Mucosa of stomach (tissue), 1 donor: ENCODE results near the gene FAT1.

Experiments
- H3K27me3 ChIP-seq: one replicate; pipeline ENCODE4 v1.7.0; 2013; ENCODE audit warnings: mild to moderate bottlenecking, low read length; ENCODE audit not compliant: control insufficient read depth, insufficient read depth
- H3K36me3 ChIP-seq: one replicate; pipeline ENCODE4 v1.7.0; 2013; ENCODE audit warnings: low read length; ENCODE audit not compliant: control insufficient read depth, insufficient read depth
- H3K4me1 ChIP-seq: one replicate; pipeline ENCODE4 v1.7.0; 2013; ENCODE audit warnings: mild to moderate bottlenecking, low read length; ENCODE audit not compliant: control insufficient read depth, insufficient read depth
- H3K4me3 ChIP-seq: one replicate; pipeline ENCODE4 v1.7.0; 2013; ENCODE audit warnings: low read length
- H3K9ac ChIP-seq: one replicate; pipeline ENCODE4 v1.7.0; 2013; ENCODE audit warnings: mild to moderate bottlenecking, low read length, moderate library complexity
- H3K9me3 ChIP-seq: one replicate; pipeline ENCODE4 v1.7.0; 2013; ENCODE audit warnings: mild to moderate bottlenecking, low read length, moderate library complexity; ENCODE audit not compliant: control insufficient read depth
- donor health status: Pancreatic carcinoma.

Gene FAT1

DNA sequence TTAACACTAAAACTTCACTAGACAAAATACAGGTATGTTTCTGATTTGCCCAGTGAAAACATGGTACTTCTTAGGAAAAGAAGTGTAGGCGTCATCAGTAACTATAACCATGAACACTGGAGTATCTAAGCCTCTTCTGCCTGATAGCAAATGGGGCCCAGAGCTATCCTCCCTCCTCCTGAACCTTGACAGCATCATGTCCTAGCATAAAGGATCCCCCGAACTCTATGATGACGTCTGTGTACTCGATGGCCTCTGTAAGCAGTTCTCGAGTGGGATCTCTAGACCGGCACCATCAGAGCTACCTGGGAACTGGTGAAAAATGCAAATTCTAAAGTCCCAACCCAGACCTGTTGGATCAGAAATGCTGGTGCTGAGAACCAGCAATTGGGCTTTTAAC, 132.0 kb downstream of the FAT1 start:
- Histone ChIP-seq H3K9me3 (no peaks in the 10 kb centered on the region), H3K36me3 (peaks cover 9% of the 10 kb centered on the region), H3K9ac (no peak overlapping the region), H3K4me1 (peaks cover 4% of the 10 kb centered on the region), H3K4me3 (no peak overlapping the region), H3K27me3 (no peaks in the 10 kb centered on the region)

GRCh38 chr4:186588503-186588902, 135.2 kb downstream of the FAT1 start:
- Histone ChIP-seq H3K4me3 (no peak overlapping the region), H3K27me3 (no peaks in the 10 kb centered on the region), H3K9ac (no peak overlapping the region), H3K4me1 (peaks cover 2% of the 10 kb centered on the region), H3K36me3 (peaks cover 5% of the 10 kb centered on the region), H3K9me3 (no peaks in the 10 kb centered on the region)

DNA sequence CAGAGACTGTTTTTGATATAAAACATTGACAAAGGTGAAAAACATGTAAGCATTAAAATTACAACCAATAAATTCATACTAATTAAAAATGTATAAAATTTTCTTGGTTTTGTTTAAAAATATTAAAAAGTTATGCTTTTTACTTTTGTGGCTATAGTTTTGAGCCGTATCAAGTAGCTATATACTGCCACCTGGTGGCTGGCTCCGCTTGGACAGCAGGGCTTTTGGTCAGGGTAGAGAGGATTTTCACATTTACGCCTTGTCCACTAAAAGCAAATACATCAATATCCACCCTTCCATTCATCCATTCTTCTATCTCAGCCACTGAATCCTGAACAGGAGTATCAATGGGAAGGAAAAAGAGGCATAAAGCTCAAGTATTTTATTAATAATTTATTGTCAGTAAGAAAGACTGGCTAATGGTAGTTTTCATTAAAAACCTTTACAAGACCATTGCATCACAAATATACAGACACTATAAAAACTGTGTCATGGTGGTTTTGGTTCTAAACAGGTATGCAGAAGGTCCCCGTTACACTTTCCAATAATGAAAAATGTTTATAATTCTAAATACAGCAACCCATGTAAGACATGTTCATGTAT, 136.1 kb downstream of the FAT1 start:
- no peaks in the 10 kb centered on the region for H3K27me3 ChIP-seq
- no peaks in the 10 kb centered on the region for H3K9me3 ChIP-seq
- H3K9ac ChIP-seq = no peak overlapping the region
- H3K36me3 ChIP-seq = peaks cover 5% of the 10 kb centered on the region
- H3K4me3 ChIP-seq = no peak overlapping the region
- no peaks in the 10 kb centered on the region for H3K4me1 ChIP-seq

DNA sequence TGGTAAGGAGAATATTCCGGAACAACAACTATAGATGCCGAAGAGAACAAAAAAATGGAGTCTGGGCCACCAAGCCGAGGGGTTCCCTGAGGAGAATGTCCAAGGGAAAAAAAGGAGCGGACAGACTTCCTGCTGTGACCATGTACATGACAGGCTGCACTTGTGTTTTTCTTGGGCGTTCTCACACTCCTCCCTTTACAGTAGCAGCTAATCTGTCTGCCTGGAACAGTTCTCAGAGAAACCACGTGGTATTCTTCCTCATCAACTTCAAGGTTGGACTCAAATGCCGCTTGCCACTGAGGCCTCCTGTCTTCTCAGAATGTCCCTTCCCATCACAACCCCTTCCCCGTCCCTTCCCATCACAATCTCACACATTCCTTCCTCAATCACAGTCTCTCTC, 137.5 kb downstream of the FAT1 start:
- H3K27me3 ChIP-seq = no peaks in the 10 kb centered on the region
- H3K4me3 ChIP-seq = no peak overlapping the region
- H3K36me3 ChIP-seq = peaks cover 5% of the 10 kb centered on the region
- no peaks in the 10 kb centered on the region for H3K9me3 ChIP-seq
- H3K4me1 ChIP-seq = no peaks in the 10 kb centered on the region
- H3K9ac ChIP-seq = no peak overlapping the region

DNA sequence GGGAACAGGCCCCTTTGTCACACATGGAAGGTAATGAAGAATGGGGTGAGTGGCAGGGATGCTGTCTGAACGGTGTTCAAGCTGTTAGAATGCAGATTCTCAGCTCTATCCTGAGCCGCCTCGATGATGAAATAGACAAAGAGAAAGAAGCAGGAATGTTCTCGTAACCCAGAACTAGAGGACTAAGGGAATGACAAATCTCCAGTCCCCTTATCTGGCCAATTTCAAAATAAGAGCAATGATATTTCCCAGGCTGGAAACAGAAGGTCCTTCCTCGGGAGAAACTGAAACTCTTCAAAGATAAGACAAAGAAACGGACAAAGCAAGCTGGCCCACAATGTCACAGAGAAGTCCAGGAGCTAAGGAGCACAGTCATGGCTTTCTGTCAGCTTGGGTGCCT, 138.7 kb downstream of the FAT1 start:
- H3K9ac ChIP-seq = no peak overlapping the region
- no peaks in the 10 kb centered on the region for H3K27me3 ChIP-seq
- no peaks in the 10 kb centered on the region for H3K9me3 ChIP-seq
- no peak overlapping the region for H3K4me3 ChIP-seq
- H3K36me3 ChIP-seq = peaks cover 5% of the 10 kb centered on the region
- H3K4me1 ChIP-seq = no peaks in the 10 kb centered on the region

DNA sequence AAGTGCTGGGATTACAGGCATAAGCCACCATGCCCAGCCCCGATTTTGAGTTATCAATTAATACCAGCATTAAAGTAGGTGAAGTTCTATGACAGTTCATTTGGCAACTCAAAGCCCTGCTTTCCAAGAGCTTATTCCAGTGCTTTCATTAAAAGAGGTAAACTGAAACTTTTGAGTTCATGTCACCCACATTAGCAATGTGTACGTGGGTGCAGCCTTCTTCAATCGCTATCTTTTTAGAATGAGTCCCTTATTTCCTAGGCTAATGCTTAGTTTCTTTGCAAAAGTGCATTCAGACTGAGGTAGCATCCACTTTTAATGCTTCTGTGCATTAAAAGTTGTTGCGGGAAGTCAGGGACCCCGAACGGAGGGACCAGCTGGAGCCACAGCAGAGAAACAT, 142.2 kb downstream of the FAT1 start:
- no peaks in the 10 kb centered on the region for H3K9me3 ChIP-seq
- no peak overlapping the region for H3K9ac ChIP-seq
- H3K27me3 ChIP-seq = no peaks in the 10 kb centered on the region
- no peaks in the 10 kb centered on the region for H3K4me1 ChIP-seq
- H3K4me3 ChIP-seq = no peak overlapping the region
- no peaks in the 10 kb centered on the region for H3K36me3 ChIP-seq

GRCh38 chr4:186580669-186581068, 143.0 kb downstream of the FAT1 start:
- Histone ChIP-seq H3K9me3 (no peaks in the 10 kb centered on the region), H3K36me3 (no peaks in the 10 kb centered on the region), H3K4me1 (no peaks in the 10 kb centered on the region), H3K27me3 (no peaks in the 10 kb centered on the region), H3K4me3 (no peak overlapping the region), H3K9ac (no peak overlapping the region)

DNA sequence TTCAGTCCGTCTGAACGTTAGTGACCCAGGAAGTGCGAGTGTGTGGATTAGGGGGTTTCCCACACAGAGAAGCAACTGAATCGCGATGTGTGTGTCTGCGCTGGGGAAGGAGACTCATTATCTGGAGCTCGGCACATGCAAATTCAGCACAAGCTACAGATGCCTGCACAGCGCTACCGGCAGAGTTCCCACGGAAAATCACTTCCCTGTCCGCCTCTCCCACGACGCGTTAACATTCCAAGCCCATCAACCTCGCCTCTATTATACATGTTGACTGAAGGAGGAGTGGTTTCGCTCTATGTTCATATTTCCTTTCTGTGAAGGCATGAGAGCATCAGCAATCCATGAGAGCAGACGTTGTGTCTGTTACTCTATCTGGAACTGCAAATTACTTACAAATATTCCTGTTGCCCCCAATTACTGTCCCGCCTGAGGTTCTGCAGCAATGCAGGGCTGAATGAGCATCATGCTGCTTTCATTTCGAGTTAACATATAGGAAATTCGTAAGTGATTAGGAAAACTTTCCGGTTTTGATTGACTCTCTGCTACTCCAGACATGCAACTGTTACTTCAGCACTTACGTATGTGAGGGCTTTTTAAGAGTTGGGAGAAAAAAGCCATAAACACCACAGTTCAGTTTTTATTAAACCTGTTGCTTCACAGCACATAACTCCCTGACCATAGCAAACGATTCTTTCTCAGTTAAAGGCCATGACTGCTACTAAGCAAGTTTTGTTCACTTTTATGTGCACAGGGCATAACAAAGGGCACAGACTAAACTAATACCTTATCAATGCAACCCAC, 153.3 kb downstream of the FAT1 start:
- no peaks in the 10 kb centered on the region for H3K9me3 ChIP-seq
- peak overlapping the region; percentile 23 for H3K4me3 ChIP-seq
- no peaks in the 10 kb centered on the region for H3K36me3 ChIP-seq
- peak overlapping the region; percentile 11 for H3K9ac ChIP-seq
- H3K4me1 ChIP-seq = peaks cover 19% of the 10 kb centered on the region
- no peaks in the 10 kb centered on the region for H3K27me3 ChIP-seq

GRCh38 chr4:186569533-186570192, 154.0 kb downstream of the FAT1 start:
- no peaks in the 10 kb centered on the region for H3K9me3 ChIP-seq
- peak overlapping the region; percentile 2 for H3K9ac ChIP-seq
- no peaks in the 10 kb centered on the region for H3K27me3 ChIP-seq
- no peaks in the 10 kb centered on the region for H3K36me3 ChIP-seq
- H3K4me3 ChIP-seq = peak overlapping the region; percentile 23
- H3K4me1 ChIP-seq = peaks cover 19% of the 10 kb centered on the region

- Histone ChIP-seq H3K9me3 (no peaks in the 10 kb centered on the region), H3K9ac (no peak overlapping the region), H3K36me3 (no peaks in the 10 kb centered on the region), H3K27me3 (no peaks in the 10 kb centered on the region), H3K4me3 (no peak overlapping the region), H3K4me1 (peaks cover 8% of the 10 kb centered on the region)
Measured at GRCh38 chr4:186566068-186566467, 157.6 kb downstream of the FAT1 start.

- Histone ChIP-seq H3K36me3 (no peaks in the 10 kb centered on the region), H3K4me3 (no peak overlapping the region), H3K9ac (no peak overlapping the region), H3K27me3 (no peaks in the 10 kb centered on the region), H3K4me1 (no peaks in the 10 kb centered on the region), H3K9me3 (no peaks in the 10 kb centered on the region)
Measured at GRCh38 chr4:186563761-186564160, 159.9 kb downstream of the FAT1 start.

- H3K27me3 ChIP-seq = no peaks in the 10 kb centered on the region
- no peaks in the 10 kb centered on the region for H3K4me1 ChIP-seq
- H3K36me3 ChIP-seq = no peaks in the 10 kb centered on the region
- H3K9me3 ChIP-seq = no peaks in the 10 kb centered on the region
- no peak overlapping the region for H3K4me3 ChIP-seq
- H3K9ac ChIP-seq = no peak overlapping the region
Measured at GRCh38 chr4:186561748-186562147, 161.9 kb downstream of the FAT1 start.
